Subcutaneous preadipocyte (primary cell): ENCODE measurements around the gene ABCC10. TPM values are rescaled to one million over a fixed set of nuclear protein-coding genes. Genes with fewer than 3 reads are reported as not detected.

Experiments
- small RNA-seq: library from RNA; depleted of rRNA; stranded (forward); fragments of <200 nt; gene quantifications from one replicate; pipeline ENCODE3, GENCODE V24; 2012
- total RNA-seq: library from RNA; depleted of rRNA; stranded (reverse); fragments of >200 nt; gene quantifications from 2 replicates; pipeline ENCODE4 v1.2.3, GENCODE V29; 2012

ABCC10 gene, protein sequence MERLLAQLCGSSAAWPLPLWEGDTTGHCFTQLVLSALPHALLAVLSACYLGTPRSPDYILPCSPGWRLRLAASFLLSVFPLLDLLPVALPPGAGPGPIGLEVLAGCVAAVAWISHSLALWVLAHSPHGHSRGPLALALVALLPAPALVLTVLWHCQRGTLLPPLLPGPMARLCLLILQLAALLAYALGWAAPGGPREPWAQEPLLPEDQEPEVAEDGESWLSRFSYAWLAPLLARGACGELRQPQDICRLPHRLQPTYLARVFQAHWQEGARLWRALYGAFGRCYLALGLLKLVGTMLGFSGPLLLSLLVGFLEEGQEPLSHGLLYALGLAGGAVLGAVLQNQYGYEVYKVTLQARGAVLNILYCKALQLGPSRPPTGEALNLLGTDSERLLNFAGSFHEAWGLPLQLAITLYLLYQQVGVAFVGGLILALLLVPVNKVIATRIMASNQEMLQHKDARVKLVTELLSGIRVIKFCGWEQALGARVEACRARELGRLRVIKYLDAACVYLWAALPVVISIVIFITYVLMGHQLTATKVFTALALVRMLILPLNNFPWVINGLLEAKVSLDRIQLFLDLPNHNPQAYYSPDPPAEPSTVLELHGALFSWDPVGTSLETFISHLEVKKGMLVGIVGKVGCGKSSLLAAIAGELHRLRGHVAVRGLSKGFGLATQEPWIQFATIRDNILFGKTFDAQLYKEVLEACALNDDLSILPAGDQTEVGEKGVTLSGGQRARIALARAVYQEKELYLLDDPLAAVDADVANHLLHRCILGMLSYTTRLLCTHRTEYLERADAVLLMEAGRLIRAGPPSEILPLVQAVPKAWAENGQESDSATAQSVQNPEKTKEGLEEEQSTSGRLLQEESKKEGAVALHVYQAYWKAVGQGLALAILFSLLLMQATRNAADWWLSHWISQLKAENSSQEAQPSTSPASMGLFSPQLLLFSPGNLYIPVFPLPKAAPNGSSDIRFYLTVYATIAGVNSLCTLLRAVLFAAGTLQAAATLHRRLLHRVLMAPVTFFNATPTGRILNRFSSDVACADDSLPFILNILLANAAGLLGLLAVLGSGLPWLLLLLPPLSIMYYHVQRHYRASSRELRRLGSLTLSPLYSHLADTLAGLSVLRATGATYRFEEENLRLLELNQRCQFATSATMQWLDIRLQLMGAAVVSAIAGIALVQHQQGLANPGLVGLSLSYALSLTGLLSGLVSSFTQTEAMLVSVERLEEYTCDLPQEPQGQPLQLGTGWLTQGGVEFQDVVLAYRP (N-terminal part only)
- total RNA-seq, result 23.1 and 30.7 TPM in 2 replicates

GRCh38 chr6:43427406-43428111 is at the start of gene ABCC10:
ABCC10 (plus strand) TSS chr6:43427541; CDS start chr6:43427979, 438 bp downstream.

DNA sequence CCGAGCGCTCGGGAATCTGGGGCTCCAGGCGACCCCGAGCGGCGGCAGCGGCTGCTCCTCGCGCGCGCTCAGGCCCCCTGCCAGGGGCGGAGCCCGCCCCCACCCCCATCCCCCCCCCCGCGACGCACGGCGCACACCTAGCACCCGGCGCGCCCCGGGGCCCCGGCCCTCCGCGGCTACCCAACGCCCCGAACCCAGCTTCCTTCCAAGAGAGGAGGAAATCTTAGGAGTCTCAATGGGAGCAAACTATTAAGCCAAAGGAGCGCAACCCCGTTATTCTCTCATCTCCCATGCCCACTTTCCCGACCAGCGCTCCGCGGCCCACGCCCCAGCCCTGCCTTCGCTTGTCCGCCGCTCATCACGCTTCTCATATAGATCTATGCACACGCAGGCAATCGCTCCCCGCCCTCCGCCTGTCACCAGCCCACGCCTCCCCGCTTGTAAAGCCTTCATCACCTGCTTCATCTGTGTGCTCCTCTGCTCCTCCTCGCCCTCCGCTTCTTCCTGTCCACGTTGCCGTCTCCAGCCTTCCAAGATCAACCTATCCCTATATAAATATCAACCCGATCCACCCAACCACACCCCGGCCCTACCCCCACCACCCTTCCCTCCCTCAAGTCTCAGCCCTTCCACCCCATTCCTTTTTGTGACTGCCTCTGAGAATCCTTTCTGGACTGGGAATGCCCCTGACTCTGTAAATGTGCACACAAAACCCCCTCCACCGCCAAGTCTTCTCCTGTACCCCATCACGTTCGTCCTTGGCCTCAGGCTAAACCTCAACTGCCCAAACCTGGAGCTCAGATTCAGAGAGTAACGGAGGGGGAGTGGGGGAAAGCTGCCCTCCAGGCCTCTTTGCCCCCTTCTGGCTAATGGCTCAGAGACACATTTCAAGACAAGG is 28.4 kb downstream of the ABCC10 start, which contains the start of gene DLK2:
Gene DLK2 (minus strand): TSS at position 18 of the 898 bp plus-strand sequence. CDS start 723 bp downstream, outside the sequence.

GRCh38 chr6:43477235-43478007 is 50.1 kb downstream of the ABCC10 start, which contains the start of gene TJAP1:
TJAP1 (plus strand) TSS chr6:43477570; CDS start chr6:43499002, 21,432 bp downstream.

Small RNAs within 50 kb of the gene (small RNA-seq; reads per million reads assigned to genes)
- gene MIR6780B, result not detected
- gene RNU6-1113P, result not detected

Other genes with a start within 250 kb of the ABCC10 start
- 20.2 and 25.6 TPM in 2 replicates for gene CUL9, start 245.3 kb upstream of the ABCC10 start, total RNA-seq
- gene DNPH1, start 198.1 kb upstream of the ABCC10 start, total RNA-seq, result 43.6 and 65.4 TPM in 2 replicates
- under 0.01 TPM in 1 of 2 replicates, not detected in the other for gene TTBK1, start 184.1 kb upstream of the ABCC10 start, total RNA-seq
- gene SLC22A7, start 129.3 kb upstream of the ABCC10 start, total RNA-seq, result not detected in 2 replicates
- 0.39 TPM in 1 of 2 replicates, not detected in the other for gene CRIP3, start 118.7 kb upstream of the ABCC10 start, total RNA-seq
- 7.7 and 9.8 TPM in 2 replicates for gene ZNF318, start 57.9 kb upstream of the ABCC10 start, total RNA-seq
- 0.20 TPM in 1 of 2 replicates, not detected in the other for gene DLK2, start 28.0 kb downstream of the ABCC10 start, total RNA-seq
- gene TJAP1, start 50.0 kb downstream of the ABCC10 start, total RNA-seq, result 13.6 and 15.6 TPM in 2 replicates
- gene LRRC73, start 82.8 kb downstream of the ABCC10 start, total RNA-seq, result 0.37 and 1.4 TPM in 2 replicates
- gene YIPF3, start 89.4 kb downstream of the ABCC10 start, total RNA-seq, result 62.8 and 68.0 TPM in 2 replicates
- gene POLR1C, start 89.5 kb downstream of the ABCC10 start, total RNA-seq, result 47.5 and 51.8 TPM in 2 replicates
- 33.4 and 53.6 TPM in 2 replicates for gene XPO5, start 148.5 kb downstream of the ABCC10 start, total RNA-seq
- 22.4 and 30.1 TPM in 2 replicates for gene POLH, start 148.6 kb downstream of the ABCC10 start, total RNA-seq
- gene GTPBP2, start 201.7 kb downstream of the ABCC10 start, total RNA-seq, result 35.6 and 50.0 TPM in 2 replicates
- 16.0 and 26.1 TPM in 2 replicates for gene MAD2L1BP, start 208.3 kb downstream of the ABCC10 start, total RNA-seq
- 0.39 and 0.73 TPM in 2 replicates for gene RSPH9, start 217.5 kb downstream of the ABCC10 start, total RNA-seq